Measurements from ENCODE around the gene FAIM2.

The FAIM2 gene

GRCh38 chr12:49824416-49824815 lies 79.3 kb downstream of the FAIM2 start:
- DNase-seq (ENCODE audit: low spot score): no peak

- no peak for DNase-seq (ENCODE audit: low spot score)
Measured at GRCh38 chr12:49823951-49824350, 79.7 kb downstream of the FAIM2 start.

GRCh38 chr12:49823350-49823749 lies 80.3 kb downstream of the FAIM2 start:
- DNase-seq (ENCODE audit: low spot score): no peak

DNA sequence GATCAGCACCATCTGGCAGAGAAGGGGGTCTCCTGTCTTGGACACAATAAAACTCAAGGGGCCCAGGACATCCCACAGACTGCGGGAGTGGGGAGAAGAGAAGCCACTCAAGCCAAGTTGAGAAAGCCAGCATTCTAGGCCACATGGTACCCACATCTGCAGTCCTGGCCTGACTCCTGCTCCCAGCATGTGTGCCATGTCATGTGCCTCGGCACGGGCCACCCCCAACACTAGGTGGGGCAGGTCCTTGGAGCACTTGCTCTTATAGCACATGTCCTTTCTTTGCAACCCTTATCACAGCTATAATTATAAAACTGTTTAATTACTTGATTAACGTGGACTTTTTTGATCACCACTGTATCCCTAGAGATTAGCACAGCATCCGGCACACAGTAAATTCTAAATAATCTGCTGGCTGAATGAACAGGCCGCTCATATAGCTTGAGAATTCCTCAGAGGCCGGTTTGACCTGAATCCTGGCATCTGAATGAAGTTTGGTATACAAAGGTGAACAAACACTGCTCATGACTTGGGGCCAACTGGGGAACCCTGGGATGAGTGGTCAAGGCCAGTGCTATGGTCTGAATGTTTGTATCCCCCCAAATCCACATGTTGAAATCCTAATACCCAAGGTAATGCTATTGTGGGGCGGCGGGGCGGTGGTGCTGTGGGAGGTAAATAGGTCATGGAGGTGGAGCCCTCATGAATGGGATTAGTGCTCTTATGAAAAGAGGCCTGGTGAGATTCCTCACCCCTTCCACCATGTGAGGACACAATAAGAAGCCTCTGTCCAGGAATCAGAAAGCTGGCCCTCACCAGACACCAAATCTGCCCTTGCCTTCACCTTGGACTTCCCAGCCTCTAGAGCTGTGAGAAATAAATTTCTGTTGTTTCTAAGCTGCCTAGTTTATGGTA lies 82.1 kb downstream of the FAIM2 start:
- DNase-seq (ENCODE audit: low spot score): no peak

GRCh38 chr12:49819786-49820185 lies 83.9 kb downstream of the FAIM2 start:
- no peak for DNase-seq (ENCODE audit: low spot score)

DNA sequence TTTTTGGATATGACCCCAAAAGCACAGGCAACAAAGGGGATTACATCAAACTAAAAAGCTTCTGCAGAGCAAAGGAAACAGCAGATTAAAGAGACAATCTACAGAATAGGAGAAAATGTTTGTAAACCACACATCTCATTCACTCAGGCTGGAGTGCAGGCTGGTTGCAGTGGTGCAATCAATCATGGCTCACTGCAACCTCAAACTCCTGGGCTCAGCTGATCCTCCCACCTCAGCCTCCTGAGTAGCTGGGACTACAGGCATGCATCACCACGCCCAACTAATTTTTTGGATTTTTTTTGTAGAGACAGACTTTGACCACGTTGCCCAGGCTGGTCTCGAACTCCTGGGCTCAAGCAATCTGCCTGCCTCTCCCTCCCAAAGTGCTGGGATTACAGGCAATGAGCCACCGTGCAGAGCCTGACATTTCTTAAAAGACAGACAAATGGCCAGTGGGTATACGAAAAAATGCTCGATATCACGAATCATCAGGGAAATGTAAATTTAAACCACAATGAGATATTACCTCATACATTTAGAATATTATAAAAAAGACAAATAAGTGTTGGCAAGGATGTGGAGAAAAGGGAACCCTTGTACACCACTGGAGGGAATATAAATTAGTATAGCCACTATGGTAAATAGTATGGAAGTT lies 85.3 kb downstream of the FAIM2 start:
- no peak for DNase-seq (ENCODE audit: low spot score)
